Hematopoietic multipotent progenitor cell treated with erythropoietin and hydrocortisone succinate and interleukin-3 and kit ligand, for 15 days (in vitro differentiated cells): ENCODE data around the gene TIMP1.

Experiments
- DNase-seq: peaks from one replicate; pipeline ENCODE4 v3.0.0-alpha.2; 2015; ENCODE audit warnings: low spot score

Gene TIMP1

GRCh38 chrX:47573341-47574075 lies 8.7 kb upstream of the TIMP1 start:
- DNase-seq = no peak

DNA sequence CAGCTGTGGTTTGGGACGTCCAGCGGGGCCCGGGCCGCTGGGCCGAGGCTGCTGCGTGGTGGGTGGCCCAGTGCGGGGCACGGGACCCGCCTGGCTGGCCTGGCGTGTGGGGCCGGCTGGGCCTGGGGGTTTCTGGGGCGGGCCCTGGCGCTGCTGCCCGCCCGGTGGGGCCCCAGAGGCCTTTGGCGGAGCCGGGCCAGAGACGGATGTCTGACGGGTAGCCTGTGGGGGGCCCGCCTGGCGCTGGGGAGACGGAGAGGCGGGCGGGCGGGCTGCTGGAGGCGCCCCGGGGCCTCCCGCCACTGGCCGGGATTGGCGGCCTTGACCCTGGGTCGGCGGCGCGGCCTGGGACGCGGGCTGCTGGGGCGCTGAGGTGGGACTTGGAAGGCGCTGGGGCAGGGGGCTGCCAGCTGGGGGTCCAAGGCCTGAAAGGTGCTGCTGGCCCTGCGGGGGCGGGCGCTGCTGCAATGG lies 8.1 kb upstream of the TIMP1 start:
- no peak for DNase-seq

GRCh38 chrX:47574547-47575301 lies 7.5 kb upstream of the TIMP1 start:
- DNase-seq = peak; percentile 10

DNA sequence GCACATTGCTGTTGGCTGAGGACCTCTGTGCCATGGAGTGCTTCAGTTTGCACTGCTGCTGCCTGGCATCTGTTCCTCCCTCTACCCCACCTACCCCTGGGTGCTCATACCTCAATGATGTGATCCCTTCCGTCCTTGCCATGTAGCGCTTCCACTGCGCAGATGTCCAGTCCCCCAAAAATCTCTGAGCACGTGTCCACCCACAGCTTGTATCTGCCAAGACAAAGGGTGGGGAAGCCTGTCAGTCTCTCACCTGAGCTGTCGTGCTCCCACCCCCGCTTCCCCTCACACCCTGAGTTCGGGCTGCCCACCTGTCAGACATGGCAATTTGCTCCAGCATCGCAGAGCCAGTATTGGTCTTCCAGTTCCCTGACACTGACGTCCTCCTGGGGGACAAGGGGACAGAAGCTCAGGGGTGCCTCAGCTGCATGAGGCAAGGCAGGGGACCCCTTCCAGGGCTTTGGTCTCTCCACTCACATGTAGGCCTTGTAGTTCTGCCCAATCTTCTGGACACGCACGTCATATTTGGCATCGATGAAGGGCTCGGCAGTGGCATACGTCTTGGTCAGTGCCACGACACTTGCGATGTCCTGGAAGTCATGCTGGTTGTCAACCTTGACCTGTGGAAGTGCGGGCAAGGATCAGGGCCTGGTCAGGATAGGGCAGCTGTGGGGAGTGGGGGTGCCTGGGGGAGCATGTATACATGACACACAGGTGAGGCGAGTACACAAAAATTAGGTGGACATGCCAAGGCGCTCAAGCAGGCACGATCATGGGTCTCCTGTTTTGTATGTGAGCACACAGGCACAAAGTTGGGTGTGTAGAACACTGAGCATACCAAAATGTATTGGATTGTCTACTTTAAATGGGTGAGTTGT lies 6.0 kb upstream of the TIMP1 start:
- no peak for DNase-seq

- no peak for DNase-seq
These were observed 4.8 kb upstream of the TIMP1 start for GRCh38 chrX:47577424-47577823.

- no peak for DNase-seq
These were observed 4.3 kb upstream of the TIMP1 start for GRCh38 chrX:47577901-47578300.

DNA sequence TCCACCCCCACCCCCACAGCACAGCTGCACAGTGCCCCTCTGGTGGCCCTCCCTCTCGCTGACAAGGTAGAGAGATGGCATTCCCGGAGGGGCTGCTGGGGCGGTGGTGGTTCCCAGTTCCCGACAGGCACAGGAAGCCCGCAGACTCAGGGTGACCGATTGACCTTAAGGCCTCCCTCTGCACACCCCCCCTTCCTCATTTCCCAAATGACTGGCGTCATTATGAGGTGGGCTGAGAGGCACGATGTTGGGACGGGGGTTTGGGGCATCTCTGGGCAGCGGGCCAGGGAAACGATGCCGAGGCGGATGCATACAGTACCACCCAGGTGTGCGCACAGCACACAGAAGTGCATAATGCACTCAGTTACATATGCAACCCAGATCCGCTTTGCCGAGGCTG lies 3.5 kb upstream of the TIMP1 start:
- DNase-seq = no peak

- no peak for DNase-seq
These were observed 2.7 kb upstream of the TIMP1 start for GRCh38 chrX:47579537-47579936.

- DNase-seq = no peak
These were observed 1.1 kb downstream of the TIMP1 start for GRCh38 chrX:47583240-47583861.

DNA sequence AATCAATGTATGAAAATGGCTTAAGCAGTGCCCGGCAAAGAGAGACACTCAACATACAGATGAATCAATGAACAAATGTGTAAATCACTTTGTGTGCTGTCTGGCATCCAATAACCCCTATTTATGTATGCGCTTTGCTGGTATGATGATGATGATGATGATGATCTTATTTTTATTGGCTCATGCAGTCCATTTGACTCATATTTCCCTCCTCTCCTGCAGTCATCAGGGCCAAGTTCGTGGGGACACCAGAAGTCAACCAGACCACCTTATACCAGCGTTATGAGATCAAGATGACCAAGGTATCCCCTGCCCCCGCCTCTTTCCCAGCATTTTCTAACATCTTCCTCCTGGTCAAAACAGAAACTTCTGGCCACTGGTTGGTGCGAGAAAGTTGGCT lies 2.5 kb downstream of the TIMP1 start:
- DNase-seq = no peak

DNA sequence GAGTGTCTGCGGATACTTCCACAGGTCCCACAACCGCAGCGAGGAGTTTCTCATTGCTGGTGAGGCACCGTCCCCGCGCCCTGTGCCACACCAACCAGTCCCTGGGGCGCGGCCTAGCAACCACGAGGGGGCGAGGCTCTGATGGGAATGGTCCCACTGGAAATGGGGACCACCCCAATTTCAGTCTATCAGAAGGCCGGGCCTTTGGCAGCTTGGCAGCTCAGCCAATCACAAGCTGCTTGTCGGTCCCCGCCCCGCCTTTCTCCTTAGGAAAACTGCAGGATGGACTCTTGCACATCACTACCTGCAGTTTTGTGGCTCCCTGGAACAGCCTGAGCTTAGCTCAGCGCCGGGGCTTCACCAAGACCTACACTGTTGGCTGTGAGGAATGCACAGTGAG lies 3.0 kb downstream of the TIMP1 start:
- no peak for DNase-seq

- DNase-seq = no peak
These were observed 4.0 kb downstream of the TIMP1 start for GRCh38 chrX:47586043-47586787.

DNA sequence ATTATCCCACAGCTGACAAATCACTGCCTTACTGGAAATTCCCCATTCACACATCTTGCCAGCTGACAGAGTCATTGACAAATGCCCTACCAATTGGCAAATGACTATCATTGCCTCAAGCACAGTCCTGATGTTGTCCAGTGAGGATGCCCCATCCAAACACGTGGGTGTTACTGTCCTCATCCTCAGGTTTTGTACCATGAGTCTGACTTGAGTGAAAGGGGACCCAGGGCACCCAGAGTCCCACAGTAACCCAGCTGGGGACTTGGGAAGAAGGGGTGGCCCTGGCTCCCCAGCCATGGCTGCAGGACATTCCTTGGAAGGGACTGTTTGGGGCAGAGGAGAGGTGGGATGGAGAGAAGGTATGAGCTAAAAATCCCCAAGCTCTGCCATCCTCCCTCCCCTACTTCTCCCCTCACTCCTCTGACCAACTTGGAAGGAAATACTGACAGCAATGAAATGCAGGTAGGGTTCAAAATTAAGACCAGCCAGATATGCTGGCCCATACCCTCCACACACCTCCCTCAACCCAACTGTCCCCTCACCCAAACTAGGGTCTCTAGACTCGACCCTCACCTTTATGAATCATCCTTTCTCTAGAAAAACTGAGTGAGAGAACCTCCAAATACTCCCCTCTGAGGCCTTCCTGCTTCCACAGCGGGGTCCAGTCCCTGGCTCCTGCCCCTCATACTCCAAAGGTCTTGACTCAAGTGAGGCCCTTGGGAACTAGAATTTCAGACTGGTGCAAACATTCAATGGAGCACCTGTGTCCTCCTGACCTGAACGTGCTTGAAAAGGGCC lies 5.1 kb downstream of the TIMP1 start:
- no peak for DNase-seq

- no peak for DNase-seq
These were observed 5.9 kb downstream of the TIMP1 start for GRCh38 chrX:47587906-47588735.

GRCh38 chrX:47590984-47591383 lies 8.7 kb downstream of the TIMP1 start:
- DNase-seq = no peak

DNA sequence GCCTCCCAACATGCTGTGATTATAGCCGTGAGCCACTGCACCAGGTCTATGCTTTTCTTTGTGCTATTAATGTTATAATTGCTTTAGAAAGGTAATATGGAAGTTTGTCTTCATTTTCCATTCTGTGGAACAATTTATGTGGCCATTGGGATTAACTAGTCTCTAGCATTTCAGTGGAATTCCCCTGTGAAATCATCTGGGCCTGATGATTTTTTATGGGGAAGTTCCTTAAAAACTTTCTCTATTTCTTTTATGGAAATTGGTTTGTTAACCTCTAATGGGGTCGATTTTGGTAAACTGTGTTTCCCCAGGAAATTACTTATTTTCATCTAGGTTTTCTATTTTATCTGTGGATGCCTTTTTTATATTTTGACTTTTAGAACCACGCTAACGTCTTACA lies 11.3 kb downstream of the TIMP1 start:
- no peak for DNase-seq

GRCh38 chrX:47595716-47596251 lies 13.5 kb downstream of the TIMP1 start:
- DNase-seq = no peak

DNA sequence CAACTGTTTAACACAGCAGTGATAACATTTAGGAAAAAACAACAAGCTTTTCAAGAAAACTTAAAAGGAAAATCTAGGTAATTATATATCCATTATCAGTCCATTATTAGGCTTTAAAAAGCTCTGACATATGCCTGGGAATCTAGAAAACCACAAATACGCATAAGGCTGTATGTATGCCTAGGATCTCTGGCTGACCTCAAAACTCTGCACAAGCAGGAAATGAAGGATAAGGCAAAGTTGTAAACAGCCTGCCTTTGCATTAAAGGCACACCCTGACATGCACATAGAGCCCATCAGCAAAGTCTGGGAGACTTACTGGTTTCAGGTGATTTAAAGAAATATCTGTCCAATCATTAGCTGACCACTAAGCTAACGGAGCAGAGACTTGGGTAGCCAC lies 14.0 kb downstream of the TIMP1 start:
- DNase-seq = no peak

GRCh38 chrX:47597222-47597621 lies 15.0 kb downstream of the TIMP1 start:
- DNase-seq = no peak
